ENCODE measurements around the gene PPCDC. TPM values are rescaled to one million over a fixed set of nuclear protein-coding genes. Genes with fewer than 3 reads are reported as not detected.
A peak's percentile ranks its signal among the peaks of the same experiment; 100 is the strongest.

PPCDC gene
- total and polyA plus RNA-seq, 8 donors = 7.9 to 21.3 (median 10.1) TPM

DNA sequence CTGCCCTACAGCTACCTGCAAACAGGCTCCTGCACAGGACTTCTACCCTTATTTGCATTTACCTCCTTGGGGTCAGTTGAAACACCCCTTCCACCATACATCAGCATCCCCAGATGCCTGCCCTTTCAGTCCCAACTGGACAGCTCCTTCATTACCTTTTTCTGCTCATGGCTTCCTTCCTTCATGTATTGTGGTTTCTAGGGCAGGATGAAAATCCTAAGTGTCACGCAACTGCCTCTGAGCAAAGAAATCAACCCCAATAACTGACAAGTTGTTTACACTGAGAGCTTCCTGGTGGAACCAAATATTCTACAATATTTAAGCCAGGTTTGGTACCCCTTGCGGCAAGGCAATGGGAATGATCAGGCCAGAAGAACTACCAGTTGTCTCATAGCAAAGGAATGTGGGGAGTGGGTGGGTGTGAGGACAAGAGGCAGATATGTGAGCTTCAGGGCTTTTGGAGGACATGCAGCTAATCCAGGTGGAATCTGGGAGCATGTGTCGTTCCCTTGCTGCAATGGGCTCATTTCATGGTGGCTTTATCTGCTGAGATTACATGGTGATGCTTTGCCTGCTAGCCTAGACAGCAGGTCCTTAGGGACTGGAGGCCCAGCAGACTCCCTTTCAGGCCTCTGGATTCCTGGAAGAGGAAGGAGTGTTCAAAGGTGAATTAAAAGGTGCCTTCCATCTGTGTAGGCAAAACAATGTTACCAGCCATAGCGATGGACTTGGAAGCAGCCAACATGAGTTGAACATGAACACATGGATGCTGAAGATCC lies 34.9 kb downstream of the PPCDC start:
- Histone ChIP-seq H3K4me3 (no peak overlapping the region), H3K27me3 (no peaks in the 10 kb centered on the region), H3K9me3 (no peaks in the 10 kb centered on the region), H3K27ac (no peak overlapping the region), H3K36me3 (no peaks in the 10 kb centered on the region), H3K4me1 (no peaks in the 10 kb centered on the region)
- intact Hi-C loops (cut with DNase I) = no loop called here
- 93 to 97% methylated on average over 4 of the region's 4 CpGs for WGBS, 2 donors
- TF ChIP-seq, protein P1, sequence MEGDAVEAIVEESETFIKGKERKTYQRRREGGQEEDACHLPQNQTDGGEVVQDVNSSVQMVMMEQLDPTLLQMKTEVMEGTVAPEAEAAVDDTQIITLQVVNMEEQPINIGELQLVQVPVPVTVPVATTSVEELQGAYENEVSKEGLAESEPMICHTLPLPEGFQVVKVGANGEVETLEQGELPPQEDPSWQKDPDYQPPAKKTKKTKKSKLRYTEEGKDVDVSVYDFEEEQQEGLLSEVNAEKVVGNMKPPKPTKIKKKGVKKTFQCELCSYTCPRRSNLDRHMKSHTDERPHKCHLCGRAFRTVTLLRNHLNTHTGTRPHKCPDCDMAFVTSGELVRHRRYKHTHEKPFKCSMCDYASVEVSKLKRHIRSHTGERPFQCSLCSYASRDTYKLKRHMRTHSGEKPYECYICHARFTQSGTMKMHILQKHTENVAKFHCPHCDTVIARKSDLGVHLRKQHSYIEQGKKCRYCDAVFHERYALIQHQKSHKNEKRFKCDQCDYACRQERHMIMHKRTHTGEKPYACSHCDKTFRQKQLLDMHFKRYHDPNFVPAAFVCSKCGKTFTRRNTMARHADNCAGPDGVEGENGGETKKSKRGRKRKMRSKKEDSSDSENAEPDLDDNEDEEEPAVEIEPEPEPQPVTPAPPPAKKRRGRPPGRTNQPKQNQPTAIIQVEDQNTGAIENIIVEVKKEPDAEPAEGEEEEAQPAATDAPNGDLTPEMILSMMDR (IDR thresholded peaks at IDR 0.05) = no peak
- no peak for FAIRE-seq
- ATAC-seq = no peak
- peak in 2 of 6 donors; percentile 2 to 11 for DNase-seq

DNA sequence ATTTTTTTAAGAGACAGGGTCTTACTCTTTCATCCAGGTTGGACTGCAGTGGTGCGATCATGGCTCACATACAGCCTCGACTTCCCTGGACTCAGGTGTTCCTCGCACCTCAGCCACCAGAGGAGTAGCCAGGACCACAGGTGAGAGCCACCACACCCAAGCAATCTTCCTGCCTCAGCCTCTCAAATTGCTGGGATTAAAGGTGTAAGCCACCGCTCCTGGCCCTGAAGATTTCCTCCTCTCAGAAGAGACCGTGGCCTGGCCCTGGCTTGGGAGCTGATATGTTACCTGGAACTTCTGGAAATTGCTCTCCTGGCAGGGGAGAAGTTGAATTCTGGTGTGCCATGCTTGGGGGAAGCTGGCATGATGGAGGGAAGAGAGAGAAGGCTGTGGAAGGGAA lies 36.2 kb downstream of the PPCDC start:
- intact Hi-C loops (cut with DNase I) = no loop called here
- Histone ChIP-seq H3K36me3 (no peaks in the 10 kb centered on the region), H3K4me3 (no peak overlapping the region), H3K27ac (no peak overlapping the region), H3K4me1 (no peaks in the 10 kb centered on the region), H3K9me3 (no peaks in the 10 kb centered on the region), H3K27me3 (no peaks in the 10 kb centered on the region)
- ATAC-seq (no peak), DNase-seq (peak in 2 of 6 donors; percentile 2 to 4), FAIRE-seq (no peak)
- TF ChIP-seq, protein P1 (IDR thresholded peaks at IDR 0.05) = no peak
- 97% methylated on average over 5 of the region's 5 CpGs for WGBS, 2 donors

DNA sequence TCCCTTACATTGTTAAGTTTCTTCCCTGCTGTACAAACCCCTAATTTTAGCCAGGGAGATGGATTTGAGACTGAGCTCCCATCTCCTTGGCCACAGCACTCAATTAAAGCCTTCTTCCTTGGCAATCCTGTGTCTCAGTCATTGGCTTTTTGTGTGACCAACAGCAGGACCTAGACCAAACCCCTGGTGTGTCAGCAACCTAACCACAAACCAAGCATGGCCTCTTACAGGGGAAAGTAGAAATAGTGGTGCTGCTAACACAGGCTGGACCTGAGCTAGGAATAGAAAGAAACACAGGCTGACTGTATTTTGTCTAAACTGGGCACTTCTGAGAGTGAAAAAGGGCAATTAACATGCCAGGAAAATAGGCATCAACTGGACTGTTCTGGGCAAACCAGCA lies 37.9 kb downstream of the PPCDC start:
- peaks cover 0 to 11% (median 0%) of the 10 kb centered on the region in 3 donors for H3K4me1 ChIP-seq
- intact Hi-C loops (cut with DNase I) = no loop called here
- H3K27me3 ChIP-seq = no peaks in the 10 kb centered on the region
- H3K9me3 ChIP-seq = no peaks in the 10 kb centered on the region
- DNase-seq (peak in 1 of 6 donors; percentile 1), FAIRE-seq (no peak), ATAC-seq (no peak)
- H3K4me3 ChIP-seq = no peak overlapping the region
- no peaks in the 10 kb centered on the region for H3K36me3 ChIP-seq
- TF ChIP-seq, protein P1 (IDR thresholded peaks at IDR 0.05) = no peak
- no peak overlapping the region for H3K27ac ChIP-seq

DNA sequence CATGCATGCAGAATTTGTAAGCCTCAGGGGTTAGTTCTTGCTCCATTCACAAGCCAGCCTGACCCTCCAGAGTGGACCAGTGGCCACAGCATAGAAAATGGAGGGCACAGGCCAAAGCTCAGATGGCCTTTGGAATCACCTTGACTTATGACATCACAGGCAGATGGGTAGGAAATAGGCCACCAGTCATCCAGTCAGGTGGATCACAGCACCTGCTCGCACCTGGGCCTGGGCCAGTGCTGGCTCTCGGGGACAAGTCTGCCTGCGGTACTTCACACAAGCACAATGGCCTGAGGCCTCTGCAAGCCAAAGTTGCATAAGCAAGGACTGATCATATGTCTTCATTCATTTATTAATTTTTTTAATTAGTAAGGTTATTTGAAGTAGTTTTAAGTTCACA lies 39.3 kb downstream of the PPCDC start:
- TF ChIP-seq, protein P1 (IDR thresholded peaks at IDR 0.05) = no peak
- Histone ChIP-seq H3K4me3 (no peak overlapping the region), H3K27me3 (no peaks in the 10 kb centered on the region), H3K36me3 (no peaks in the 10 kb centered on the region), H3K27ac (no peak overlapping the region), H3K4me1 (peaks cover 0 to 11% (median 0%) of the 10 kb centered on the region in 3 donors), H3K9me3 (no peaks in the 10 kb centered on the region)
- FAIRE-seq (no peak), DNase-seq (peak in 2 of 6 donors; percentile 6 to 8), ATAC-seq (no peak)
- 64 to 67% methylated on average over 3 of the region's 3 CpGs for WGBS, 2 donors
- intact Hi-C loops (cut with DNase I) = no loop called here

DNA sequence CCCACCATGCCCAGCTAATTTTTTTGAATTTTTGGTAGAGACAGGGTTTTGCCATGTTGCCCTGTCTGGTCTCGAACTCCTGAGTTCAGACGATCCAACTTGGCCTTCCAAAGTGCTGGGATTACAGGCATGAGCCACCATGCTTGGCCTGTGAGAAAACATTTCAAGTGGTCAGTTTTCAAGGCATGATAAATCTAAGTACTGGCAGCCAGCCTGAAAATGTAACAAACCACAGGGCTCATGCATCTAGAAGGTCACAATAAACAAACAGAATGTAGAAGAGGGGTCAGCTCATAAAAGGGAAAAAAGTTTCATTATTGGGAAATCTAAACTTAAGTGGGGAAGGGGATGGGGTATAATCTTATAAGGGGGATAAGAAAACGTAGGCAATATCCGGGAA lies 39.9 kb downstream of the PPCDC start:
- H3K36me3 ChIP-seq = no peaks in the 10 kb centered on the region
- FAIRE-seq (no peak), DNase-seq (peak in 2 of 6 donors; percentile 6 to 9), ATAC-seq (no peak)
- H3K27ac ChIP-seq = no peak overlapping the region
- H3K4me1 ChIP-seq = peaks cover 0 to 11% (median 0%) of the 10 kb centered on the region in 3 donors
- H3K9me3 ChIP-seq = no peaks in the 10 kb centered on the region
- intact Hi-C loops (cut with DNase I) = no loop called here
- 56 to 63% methylated on average over 4 of the region's 4 CpGs for WGBS, 2 donors
- no peak overlapping the region for H3K4me3 ChIP-seq
- TF ChIP-seq, protein P1 (IDR thresholded peaks at IDR 0.05) = no peak
- no peaks in the 10 kb centered on the region for H3K27me3 ChIP-seq

Measured in pancreas (tissue), 10 donors.